Activated T-cell treated with anti-CD3 and anti-CD28 coated beads, Interleukin-2, amount 50 U/mL, for 24 hours (primary cell): Measurements from ENCODE around the gene RABGAP1L.
A peak's percentile ranks its signal among the peaks of the same experiment; 100 is the strongest.
"Not testable (repeated sequence)": the region's sequence is repeated elsewhere in the genome, so short reads cannot be mapped to it uniquely, and the experiment has no call there.

Experiments used
- DNase-seq: peaks from one replicate; pipeline ENCODE4 v3.0.0-alpha.2; 2020
- H3K27ac Mint-ChIP-seq: 2 replicates; pipeline ENCODE4 v1.8.0; 2020; ENCODE audit warnings: mild to moderate bottlenecking, mixed read lengths
- H3K27me3 Mint-ChIP-seq: 2 replicates; pipeline ENCODE4 v1.8.0; 2020; ENCODE audit warnings: mixed read lengths
- H3K36me3 Mint-ChIP-seq: 2 replicates; pipeline ENCODE4 v1.8.0; 2020; ENCODE audit warnings: low read depth, mixed read lengths
- H3K4me1 Mint-ChIP-seq: 2 replicates; pipeline ENCODE4 v1.8.0; 2020; ENCODE audit warnings: low read depth, mixed read lengths
- H3K4me3 Mint-ChIP-seq: 2 replicates; pipeline ENCODE4 v1.8.0; 2020; ENCODE audit warnings: mild to moderate bottlenecking, moderate library complexity, mixed read lengths
- H3K9me3 Mint-ChIP-seq: 2 replicates; pipeline ENCODE4 v1.8.0; 2020; ENCODE audit warnings: mixed read lengths

The RABGAP1L gene

DNA sequence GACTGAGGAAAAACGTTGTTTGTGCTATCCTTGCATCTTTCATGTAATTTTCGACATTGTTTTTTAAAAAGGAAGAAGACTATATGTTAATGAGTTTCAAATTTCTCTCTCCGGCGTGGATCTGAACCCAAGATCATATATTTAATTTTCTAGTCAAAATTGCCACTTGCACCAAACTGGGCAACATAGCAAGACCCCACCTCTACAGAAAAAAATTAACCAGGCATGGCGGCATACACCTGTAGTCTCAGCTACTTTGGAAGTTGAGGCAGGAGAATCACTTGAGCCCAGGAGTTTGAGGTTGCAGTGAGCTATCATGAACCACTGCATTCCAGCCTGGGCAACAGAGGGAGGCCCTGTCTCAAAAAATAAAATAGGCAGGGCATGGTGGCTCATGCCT lies 16.5 kb upstream of the RABGAP1L start:
- no peak for DNase-seq
- Mint-ChIP-seq H3K27ac (no peak overlapping the region), H3K4me1 (no peaks in the 10 kb centered on the region), H3K4me3 (no peak overlapping the region), H3K9me3 (no peaks in the 10 kb centered on the region), H3K36me3 (no peaks in the 10 kb centered on the region), H3K27me3 (peaks cover 3% of the 10 kb centered on the region)

DNA sequence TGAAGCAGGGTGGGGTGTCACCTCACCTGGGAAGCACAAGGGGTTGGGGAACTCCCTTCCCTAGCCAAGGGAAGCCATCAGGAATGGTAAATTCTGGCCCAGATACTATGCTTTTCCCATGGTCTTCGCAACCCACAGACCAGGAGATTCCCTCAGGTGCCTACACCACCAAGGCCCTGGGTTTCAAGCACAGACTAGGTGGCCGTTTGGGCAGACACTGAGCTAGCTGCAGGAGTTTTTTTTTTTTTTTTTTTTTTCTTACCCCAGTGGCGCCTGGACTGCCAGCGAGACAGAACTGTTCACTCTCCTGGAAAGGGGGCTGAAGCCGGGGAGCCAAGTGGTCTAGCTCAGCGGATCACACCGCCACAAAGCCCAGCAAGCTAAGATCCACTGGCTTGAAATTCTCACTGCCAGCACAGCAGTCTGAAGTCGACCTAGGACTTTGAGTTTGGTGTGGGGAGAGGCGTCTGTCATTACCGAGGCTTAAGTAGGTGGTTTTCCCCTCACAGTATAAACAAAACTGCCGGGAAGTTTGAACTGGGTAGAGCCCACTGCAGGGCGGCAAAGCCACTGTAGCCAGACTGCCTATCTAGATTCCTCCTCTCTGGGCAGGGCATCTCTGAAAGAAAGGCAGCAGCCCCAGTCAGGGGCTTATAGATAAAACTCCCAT lies 15.5 kb upstream of the RABGAP1L start:
- H3K27me3 Mint-ChIP-seq, H3K27ac Mint-ChIP-seq, H3K4me1 Mint-ChIP-seq, H3K9me3 Mint-ChIP-seq, H3K4me3 Mint-ChIP-seq, H3K36me3 Mint-ChIP-seq, DNase-seq: not testable (repeated sequence)

DNA sequence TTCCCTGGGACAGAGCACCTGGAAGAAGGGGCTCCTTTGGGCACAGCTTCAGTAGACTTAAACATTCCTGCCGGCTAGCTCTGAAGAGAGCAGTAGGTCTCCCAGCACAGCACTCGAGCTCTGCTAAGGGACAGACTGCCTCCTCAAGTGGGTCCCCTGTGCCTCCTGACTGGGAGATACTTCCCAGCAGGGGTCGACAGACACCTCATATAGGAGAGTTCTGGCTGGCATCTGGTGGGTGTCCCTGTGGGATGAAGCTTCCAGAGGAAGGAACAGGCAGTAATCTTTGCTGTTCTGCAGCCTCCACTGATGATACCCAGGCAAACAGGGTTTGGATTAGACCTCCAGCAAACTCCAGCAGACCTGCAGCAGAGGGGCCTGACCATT lies 14.9 kb upstream of the RABGAP1L start:
- H3K4me3 Mint-ChIP-seq, H3K4me1 Mint-ChIP-seq, H3K27me3 Mint-ChIP-seq, H3K9me3 Mint-ChIP-seq, DNase-seq, H3K36me3 Mint-ChIP-seq, H3K27ac Mint-ChIP-seq: not testable (repeated sequence)

DNA sequence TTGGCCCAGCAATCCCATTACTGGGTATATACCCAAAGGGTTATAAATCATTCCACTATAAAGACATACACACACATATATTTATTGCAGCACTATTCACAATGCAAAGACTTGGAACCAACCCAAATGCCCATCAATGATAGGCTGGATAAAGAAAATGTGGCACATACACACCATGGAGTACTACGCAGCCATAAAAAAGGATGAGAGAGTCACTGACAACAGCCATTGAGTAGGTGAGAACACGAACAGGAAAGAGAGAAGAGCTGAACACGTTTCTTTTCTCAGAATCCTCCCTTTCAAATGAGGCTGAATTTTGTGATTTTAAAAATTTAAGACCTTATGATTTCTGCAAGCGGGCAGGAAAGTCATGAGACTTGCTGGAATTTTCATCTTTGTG lies 10.1 kb upstream of the RABGAP1L start:
- peaks cover 5% of the 10 kb centered on the region for H3K9me3 Mint-ChIP-seq
- no peak overlapping the region for H3K27ac Mint-ChIP-seq
- H3K36me3 Mint-ChIP-seq: no peaks in the 10 kb centered on the region
- H3K4me1 Mint-ChIP-seq: peaks cover 23% of the 10 kb centered on the region
- DNase-seq: no peak
- no peak overlapping the region for H3K4me3 Mint-ChIP-seq
- H3K27me3 Mint-ChIP-seq: no peaks in the 10 kb centered on the region

DNA sequence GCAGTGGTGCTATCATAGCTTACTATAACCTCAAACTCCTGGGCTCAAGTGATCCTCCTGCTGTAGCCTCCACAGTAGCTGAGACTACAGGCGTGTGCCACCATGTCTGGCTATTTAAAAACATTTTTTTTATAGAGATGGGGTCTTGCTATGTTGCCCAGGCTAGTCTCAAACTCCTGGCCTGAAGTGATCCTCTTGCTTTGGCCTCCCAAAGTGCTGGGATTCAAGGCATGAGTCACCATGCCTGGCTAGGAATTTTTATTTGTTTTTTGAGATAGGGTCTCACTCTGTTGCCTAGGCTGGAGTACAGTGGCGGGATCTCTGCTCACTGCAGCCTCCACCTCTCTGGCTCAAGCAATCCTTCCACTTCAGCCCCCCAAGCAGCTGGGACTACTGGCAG lies 8.8 kb upstream of the RABGAP1L start:
- Mint-ChIP-seq H3K27me3 (no peaks in the 10 kb centered on the region), H3K36me3 (no peaks in the 10 kb centered on the region), H3K4me3 (no peak overlapping the region), H3K27ac (no peak overlapping the region), H3K9me3 (peaks cover 5% of the 10 kb centered on the region), H3K4me1 (peaks cover 28% of the 10 kb centered on the region)
- no peak for DNase-seq

DNA sequence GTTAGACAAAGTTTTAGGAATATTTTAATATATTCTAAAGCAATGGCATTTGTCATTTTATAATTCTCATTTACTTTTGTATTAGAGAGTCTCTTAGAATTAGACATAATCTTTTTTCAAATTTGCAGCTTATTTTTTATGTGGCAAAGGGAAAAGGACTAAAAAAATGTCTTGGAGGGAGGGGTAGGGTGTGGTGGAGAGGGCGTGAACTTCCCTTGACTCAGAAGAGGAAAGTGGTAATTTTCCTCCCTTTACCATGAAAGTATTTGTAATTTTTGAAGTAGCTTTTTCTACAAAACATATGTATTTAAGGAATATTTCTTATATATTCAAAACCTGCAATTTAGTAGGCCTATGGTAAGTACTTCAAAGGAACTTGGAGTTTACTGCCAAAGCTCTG lies 6.9 kb upstream of the RABGAP1L start:
- Mint-ChIP-seq H3K36me3 (no peaks in the 10 kb centered on the region), H3K4me1 (peaks cover 48% of the 10 kb centered on the region), H3K4me3 (no peak overlapping the region), H3K27me3 (no peaks in the 10 kb centered on the region), H3K27ac (no peak overlapping the region), H3K9me3 (peaks cover 5% of the 10 kb centered on the region)
- DNase-seq: no peak

DNA sequence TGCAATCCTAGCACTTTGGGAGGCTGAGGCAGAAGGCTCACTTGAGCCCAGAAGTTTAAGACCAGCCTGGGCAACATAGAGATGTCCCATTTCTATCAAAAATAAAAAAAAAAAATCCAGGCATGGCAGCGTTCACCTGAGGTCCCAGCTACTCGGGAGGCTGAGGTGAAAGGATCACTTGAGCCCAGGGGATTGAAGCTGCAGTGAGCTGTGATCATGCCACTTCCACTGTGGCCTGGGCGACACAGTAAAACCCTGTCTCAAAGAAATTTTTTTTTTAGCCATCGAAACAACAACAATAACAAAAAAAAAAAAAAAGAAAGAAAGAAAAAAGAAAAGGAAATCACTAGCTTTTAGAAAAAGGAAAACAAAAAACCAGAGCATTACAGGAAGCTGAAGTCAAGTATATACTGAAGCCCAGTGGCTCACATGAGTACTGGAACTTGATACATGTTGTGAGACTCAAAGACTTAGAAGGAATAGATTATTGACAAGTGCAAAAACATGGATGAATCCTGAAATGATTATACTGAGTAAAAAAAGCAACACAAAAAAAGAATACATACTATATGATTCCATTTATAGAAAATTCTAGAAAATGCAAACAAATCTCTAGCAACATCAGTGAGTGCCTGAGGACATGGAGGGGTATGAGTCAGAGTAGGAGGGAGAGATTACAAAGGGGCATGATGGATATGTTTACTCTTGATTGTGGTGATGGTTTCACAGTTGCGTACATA lies 6.1 kb upstream of the RABGAP1L start:
- no peak overlapping the region for H3K4me3 Mint-ChIP-seq
- H3K27ac Mint-ChIP-seq: peak overlapping the region; percentile 26
- H3K4me1 Mint-ChIP-seq: peaks cover 56% of the 10 kb centered on the region
- no peaks in the 10 kb centered on the region for H3K36me3 Mint-ChIP-seq
- DNase-seq: no peak
- H3K27me3 Mint-ChIP-seq: no peaks in the 10 kb centered on the region
- peaks cover 5% of the 10 kb centered on the region for H3K9me3 Mint-ChIP-seq

DNA sequence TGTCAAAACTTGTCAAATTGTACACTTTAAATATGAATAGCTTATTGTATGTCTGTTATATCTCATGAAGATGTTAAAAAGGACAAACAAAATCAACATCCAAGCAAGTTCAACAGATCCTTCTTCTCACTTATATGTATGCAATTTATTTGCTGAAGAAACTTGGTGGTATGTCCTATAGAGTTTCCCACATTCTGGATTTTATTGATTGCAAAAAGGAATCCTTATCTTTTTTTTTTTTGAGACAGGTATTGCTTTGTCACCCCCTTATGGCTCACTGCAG lies 5.6 kb upstream of the RABGAP1L start:
- Mint-ChIP-seq H3K4me1 (peaks cover 61% of the 10 kb centered on the region), H3K9me3 (peaks cover 4% of the 10 kb centered on the region), H3K4me3 (no peak overlapping the region), H3K27ac (peak overlapping the region; percentile 26), H3K36me3 (no peaks in the 10 kb centered on the region), H3K27me3 (no peaks in the 10 kb centered on the region)
- no peak for DNase-seq

DNA sequence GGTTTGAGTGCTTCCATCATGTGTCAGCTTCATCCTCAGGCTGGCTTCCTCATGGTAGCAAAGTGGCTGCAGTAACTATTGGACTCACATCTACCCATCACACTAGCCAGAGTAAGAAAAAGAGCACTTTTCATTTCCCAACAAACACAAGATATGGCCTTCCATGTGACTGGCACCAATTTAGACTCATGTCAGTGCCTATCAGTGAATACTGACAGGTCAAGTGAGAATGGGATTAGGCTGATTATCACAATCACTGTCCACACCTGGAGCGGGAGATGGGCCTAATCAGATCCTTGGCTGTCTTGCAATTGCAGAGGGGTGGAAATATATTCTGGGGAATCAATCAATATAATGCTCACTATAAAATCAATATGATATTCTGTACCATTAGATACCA lies 2.9 kb upstream of the RABGAP1L start:
- H3K27me3 Mint-ChIP-seq: no peaks in the 10 kb centered on the region
- peaks cover 76% of the 10 kb centered on the region for H3K4me1 Mint-ChIP-seq
- H3K9me3 Mint-ChIP-seq: no peaks in the 10 kb centered on the region
- H3K27ac Mint-ChIP-seq: peak overlapping the region; percentile 85
- H3K4me3 Mint-ChIP-seq: no peak overlapping the region
- DNase-seq: no peak
- peaks cover 10% of the 10 kb centered on the region for H3K36me3 Mint-ChIP-seq

DNA sequence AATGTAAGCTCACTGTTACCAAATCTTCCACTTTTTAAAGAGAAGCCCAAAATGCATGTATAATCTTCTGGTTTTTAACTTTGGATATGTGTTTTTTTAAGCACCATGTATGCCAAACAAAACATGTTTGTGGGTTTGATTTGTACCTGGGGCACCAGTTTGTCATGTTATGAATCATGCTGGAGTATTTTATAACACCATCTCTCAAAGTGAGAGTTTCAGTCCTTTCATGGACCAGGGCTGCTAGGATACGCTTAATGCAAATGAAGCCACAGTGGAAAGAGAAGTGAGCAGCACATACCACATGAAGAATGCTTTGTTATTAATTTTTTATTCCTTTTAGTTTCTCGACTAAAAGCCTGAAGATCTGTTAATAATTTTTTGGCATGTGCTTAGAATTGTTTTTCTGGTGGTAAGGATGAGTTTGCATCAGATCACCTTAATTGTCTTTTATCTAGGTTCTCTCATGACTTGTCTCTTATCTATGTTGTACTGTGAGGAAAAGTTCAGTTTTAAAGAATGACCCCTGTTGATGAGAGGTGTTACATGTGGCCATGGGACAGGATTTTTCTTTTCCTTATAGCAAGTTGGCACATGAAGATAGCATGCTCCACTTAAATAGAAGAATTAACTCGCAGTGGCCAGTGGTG lies 2.0 kb upstream of the RABGAP1L start:
- Mint-ChIP-seq H3K36me3 (peaks cover 10% of the 10 kb centered on the region), H3K9me3 (no peaks in the 10 kb centered on the region), H3K4me3 (peak overlapping the region; percentile 97), H3K27me3 (no peaks in the 10 kb centered on the region), H3K4me1 (peaks cover 80% of the 10 kb centered on the region), H3K27ac (peak overlapping the region; percentile 85)
- no peak for DNase-seq

DNA sequence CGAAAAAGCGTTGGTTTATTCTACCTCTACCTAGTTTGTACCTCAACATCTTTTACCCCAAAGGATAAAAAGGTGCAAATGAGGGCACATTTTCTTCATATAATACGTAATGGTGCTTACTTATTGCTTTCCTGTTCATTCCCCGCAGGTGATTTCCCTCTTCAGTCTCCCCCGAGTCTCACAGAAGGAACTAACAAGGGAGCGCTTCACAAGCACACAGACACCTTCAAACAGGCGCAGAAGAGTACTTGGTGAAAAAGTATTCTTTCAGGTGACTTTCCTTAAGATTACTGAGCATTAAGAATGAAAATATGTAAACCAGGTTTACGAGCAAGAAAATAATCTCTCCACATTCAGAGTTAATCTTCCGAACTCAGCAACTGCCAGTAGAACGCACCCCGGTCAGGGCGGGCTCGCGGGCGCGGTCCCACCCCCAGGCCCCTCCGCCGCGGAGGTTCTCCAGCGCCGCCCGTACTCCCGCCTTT lies 511 bp upstream of the RABGAP1L start:
- peak overlapping the region; percentile 97 for H3K4me3 Mint-ChIP-seq
- H3K27ac Mint-ChIP-seq: peak overlapping the region; percentile 88
- H3K9me3 Mint-ChIP-seq: no peaks in the 10 kb centered on the region
- no peaks in the 10 kb centered on the region for H3K27me3 Mint-ChIP-seq
- H3K4me1 Mint-ChIP-seq: peaks cover 75% of the 10 kb centered on the region
- no peak for DNase-seq
- peaks cover 10% of the 10 kb centered on the region for H3K36me3 Mint-ChIP-seq

DNA sequence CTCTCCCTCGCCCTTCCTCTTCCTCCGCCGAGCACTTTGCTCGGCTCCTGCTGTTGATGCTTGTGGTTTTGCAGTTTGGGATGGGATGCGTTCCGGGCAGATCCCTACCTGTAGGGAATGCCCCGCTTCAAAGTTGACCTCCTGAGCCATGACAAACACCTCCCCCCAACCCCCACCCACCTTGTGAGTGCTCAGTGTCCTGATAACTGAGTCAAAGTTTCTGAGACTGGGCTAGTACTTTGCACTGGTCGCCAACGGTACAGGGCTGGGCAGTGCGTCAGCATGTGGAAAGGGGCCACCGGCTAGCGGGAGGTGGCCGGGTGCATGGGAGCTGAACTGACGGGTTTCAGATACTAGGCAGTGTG lies 771 bp downstream of the RABGAP1L start:
- Mint-ChIP-seq H3K4me1 (peaks cover 78% of the 10 kb centered on the region), H3K4me3 (peak overlapping the region; percentile 97), H3K9me3 (no peaks in the 10 kb centered on the region), H3K36me3 (peaks cover 14% of the 10 kb centered on the region), H3K27me3 (no peaks in the 10 kb centered on the region), H3K27ac (peak overlapping the region; percentile 88)
- no peak for DNase-seq

DNA sequence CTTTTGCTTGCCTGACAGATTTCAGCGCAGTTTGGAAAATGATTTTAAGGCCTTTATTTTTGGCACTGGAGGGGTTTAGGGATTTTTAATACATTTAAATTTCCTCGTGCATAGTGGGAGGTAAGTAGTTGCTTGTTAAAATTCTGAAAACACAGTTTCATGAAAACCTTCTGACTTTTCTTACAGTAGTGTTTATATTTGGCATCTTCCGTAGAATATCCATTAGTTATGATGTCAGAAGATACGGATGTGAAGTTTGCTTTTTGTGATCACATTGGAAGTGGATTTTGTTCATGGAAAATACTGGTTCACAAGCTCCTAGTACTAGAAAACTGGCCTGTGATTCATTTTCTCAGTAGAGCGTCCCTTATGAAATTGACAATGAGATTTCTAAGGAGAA lies 1.3 kb downstream of the RABGAP1L start:
- Mint-ChIP-seq H3K36me3 (peaks cover 16% of the 10 kb centered on the region), H3K27me3 (no peaks in the 10 kb centered on the region), H3K4me3 (peak overlapping the region; percentile 97), H3K4me1 (peaks cover 77% of the 10 kb centered on the region), H3K9me3 (no peaks in the 10 kb centered on the region), H3K27ac (peak overlapping the region; percentile 88)
- DNase-seq: no peak

DNA sequence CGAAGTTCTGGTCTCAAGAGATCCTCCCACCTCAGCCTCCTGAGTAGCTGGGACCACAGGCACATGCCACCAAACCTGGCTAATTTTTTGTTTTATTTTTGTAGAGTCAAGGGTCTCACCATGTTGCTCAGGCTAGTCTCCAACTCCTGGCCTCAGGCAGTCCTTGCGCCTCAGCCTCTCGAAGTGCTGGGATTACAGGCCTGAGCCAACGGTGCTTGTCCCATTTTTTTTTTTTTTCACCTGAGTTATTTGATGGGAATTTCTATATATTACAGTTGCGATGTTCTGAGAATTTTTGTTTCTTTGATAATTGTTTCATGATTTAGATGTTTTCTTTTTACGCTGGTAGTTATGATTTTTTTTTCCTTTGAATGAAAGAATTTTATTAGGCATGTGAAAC lies 2.5 kb downstream of the RABGAP1L start:
- H3K4me3 Mint-ChIP-seq: peak overlapping the region; percentile 53
- H3K9me3 Mint-ChIP-seq: no peaks in the 10 kb centered on the region
- peaks cover 23% of the 10 kb centered on the region for H3K36me3 Mint-ChIP-seq
- H3K4me1 Mint-ChIP-seq: peaks cover 77% of the 10 kb centered on the region
- no peak overlapping the region for H3K27ac Mint-ChIP-seq
- no peak for DNase-seq
- no peaks in the 10 kb centered on the region for H3K27me3 Mint-ChIP-seq

DNA sequence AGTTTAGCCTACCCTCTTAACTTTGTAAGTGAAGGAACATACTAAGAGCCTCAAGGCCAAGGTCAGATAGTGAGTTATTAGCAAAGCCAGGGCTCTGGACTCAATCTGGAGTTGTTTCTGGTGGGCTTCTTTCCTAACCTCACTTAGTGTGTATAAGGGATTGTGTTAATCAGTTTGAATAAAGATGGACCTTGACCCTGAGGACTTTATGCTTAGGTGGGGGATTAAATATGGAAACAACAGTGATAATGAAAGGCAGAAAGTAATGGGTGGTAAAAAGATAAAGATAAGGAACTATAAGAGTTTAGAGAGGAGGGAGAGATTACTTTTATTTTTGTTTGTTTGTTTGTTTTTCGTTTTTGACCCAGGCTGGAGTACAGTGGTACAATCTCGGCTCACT lies 5.5 kb downstream of the RABGAP1L start:
- peaks cover 31% of the 10 kb centered on the region for H3K36me3 Mint-ChIP-seq
- no peaks in the 10 kb centered on the region for H3K27me3 Mint-ChIP-seq
- H3K4me3 Mint-ChIP-seq: no peak overlapping the region
- H3K4me1 Mint-ChIP-seq: peaks cover 74% of the 10 kb centered on the region
- no peak overlapping the region for H3K27ac Mint-ChIP-seq
- no peak for DNase-seq
- no peaks in the 10 kb centered on the region for H3K9me3 Mint-ChIP-seq
